MM.1S (cell line): ENCODE data around the gene RARA.

Source experiments
- DNase-seq: peaks from one replicate; pipeline ENCODE4 v3.0.0-alpha.2; 2015
- H2AFZ ChIP-seq: fragments of 300-600 bp; sonication (generic); 2 replicates; pipeline ENCODE4 v1.6.0; 2016; ENCODE audit warnings: antibody characterized with exemption, low read length
- H3F3A ChIP-seq: fragments of 300-600 bp; sonication (generic); 2 replicates; pipeline ENCODE4 v1.6.1; 2016; ENCODE audit warnings: mild to moderate bottlenecking, antibody characterized with exemption, low read length, moderate library complexity, mixed read lengths; ENCODE audit not compliant: insufficient read depth
- H3K27ac ChIP-seq: fragments of 300-600 bp; sonication (generic); 2 replicates; pipeline ENCODE4 v1.5.1; 2016; ENCODE audit warnings: mild to moderate bottlenecking, low read length
- H3K27me3 ChIP-seq: fragments of 300-600 bp; sonication (generic); replicated peaks from 2 replicates; pipeline ENCODE4 v1.6.0; 2016; ENCODE audit warnings: low read length; ENCODE audit not compliant: insufficient read depth
- H3K36me3 ChIP-seq: fragments of 300-600 bp; sonication (generic); replicated peaks from 2 replicates; pipeline ENCODE4 v1.6.1; 2016; ENCODE audit warnings: mild to moderate bottlenecking, low read length, mixed read lengths; ENCODE audit not compliant: insufficient read depth
- H3K4me1 ChIP-seq: fragments of 300-600 bp; sonication (generic); 2 replicates; pipeline ENCODE4 v1.6.1; 2016; ENCODE audit warnings: low read length, mixed read lengths
- H3K4me2 ChIP-seq: fragments of 300-600 bp; sonication (generic); 2 replicates; pipeline ENCODE4 v1.6.0; 2016; ENCODE audit warnings: low read depth, low read length
- H3K4me3 ChIP-seq: fragments of 300-600 bp; sonication (generic); 2 replicates; pipeline ENCODE4 v1.5.1; 2016; ENCODE audit warnings: low read length, mixed read lengths
- H3K79me2 ChIP-seq: fragments of 300-600 bp; sonication (generic); 2 replicates; pipeline ENCODE4 v1.6.1; 2016; ENCODE audit warnings: mixed run types, low read length, mixed read lengths
- H3K9ac ChIP-seq: fragments of 300-600 bp; sonication (generic); 2 replicates; pipeline ENCODE4 v1.6.1; 2016; ENCODE audit warnings: low read length, mixed read lengths
- H3K9me2 ChIP-seq: fragments of 300-600 bp; sonication (generic); replicated peaks from 2 replicates; pipeline ENCODE4 v1.6.1; 2016; ENCODE audit warnings: mild to moderate bottlenecking, low read length, mixed read lengths; ENCODE audit not compliant: insufficient read depth
- H3K9me3 ChIP-seq: fragments of 300-600 bp; sonication (generic); replicated peaks from 2 replicates; pipeline ENCODE4 v1.6.1; 2016; ENCODE audit warnings: mild to moderate bottlenecking, low read length, mixed read lengths; ENCODE audit not compliant: insufficient read depth
- H4K20me1 ChIP-seq: fragments of 300-600 bp; sonication (generic); 2 replicates; pipeline ENCODE4 v1.6.1; 2016; ENCODE audit warnings: mild to moderate bottlenecking, low read length, moderate library complexity, mixed read lengths; ENCODE audit not compliant: insufficient read depth
- EZH2 ChIP-seq: fragments of 300-600 bp; sonication (generic); optimal IDR thresholded peaks from 2 replicates; pipeline ENCODE3; 2017; ENCODE audit warnings: low read depth, mild to moderate bottlenecking, antibody characterized with exemption, low read length, mixed read lengths
- EZH2phosphoT487 ChIP-seq: fragments of 300-600 bp; sonication (generic); IDR thresholded peaks from 2 replicates; pipeline ENCODE4 v1.6.1; 2018; ENCODE audit warnings: antibody characterized with exemption, low read length
- TF ChIP-seq, protein P1 (sequence below): fragments of 300-600 bp; sonication (generic); IDR thresholded peaks from 2 replicates; pipeline ENCODE4 v1.5.1; 2016; ENCODE audit warnings: antibody characterized with exemption, low read length, mixed read lengths

Gene RARA

DNA sequence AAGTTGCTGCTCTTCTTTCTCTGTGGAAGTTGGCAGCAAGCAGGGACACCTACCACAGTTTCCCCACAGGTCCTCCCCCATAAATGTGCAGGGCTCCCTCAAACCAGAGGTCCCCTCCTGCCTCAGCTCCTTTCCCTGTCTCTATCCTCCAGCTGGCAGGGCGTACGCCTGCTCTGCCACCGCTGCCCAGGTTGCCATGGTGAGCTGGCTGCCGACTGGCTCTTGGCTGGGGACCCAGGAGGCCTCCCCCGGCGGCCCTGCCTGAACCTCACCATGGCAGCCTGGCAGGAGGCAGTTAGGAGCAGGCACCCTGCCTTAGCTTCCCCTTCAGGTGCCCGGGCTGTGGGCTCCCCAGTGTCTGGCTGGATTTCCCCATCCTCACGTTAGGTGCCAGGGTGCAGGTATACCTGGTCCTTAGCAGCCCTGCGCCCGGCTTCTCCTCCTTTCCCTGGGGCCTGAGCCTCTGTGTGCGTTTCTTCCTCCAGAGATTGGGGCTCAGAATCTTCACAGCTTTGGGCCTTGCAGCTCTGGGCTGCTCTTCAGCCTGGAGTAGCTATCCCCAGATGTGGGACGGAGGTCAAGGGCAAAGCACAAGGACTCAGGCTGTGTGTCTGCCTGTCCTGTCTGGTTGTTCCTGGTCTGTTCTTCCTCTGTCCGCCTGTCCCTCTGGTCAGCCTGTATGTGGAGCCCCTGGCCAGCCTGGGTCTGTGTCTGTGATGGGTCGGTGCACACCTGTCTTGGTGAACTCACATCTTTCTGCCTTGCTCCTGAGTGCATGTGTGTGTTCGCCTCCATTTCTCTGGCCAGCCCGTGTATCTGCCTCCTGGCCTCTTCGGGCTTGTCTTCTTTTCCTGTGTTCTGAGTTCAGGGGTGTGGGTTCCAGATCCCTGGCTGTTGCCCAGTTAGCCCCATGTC lies 39.8 kb downstream of the RARA start:
- Histone ChIP-seq H3K9ac (no peak overlapping the region), H3K36me3 (peaks cover 7% of the 10 kb centered on the region; the same call in 1 of the 2 replicates), H3K4me3 (no peak overlapping the region), H3K4me1 (peaks cover 5% of the 10 kb centered on the region; the same call in 1 of the 2 replicates), H4K20me1 (peaks cover 29% of the 10 kb centered on the region; the same call in 1 of the 2 replicates), H2AFZ (no peak overlapping the region), H3K79me2 (peaks cover 71% of the 10 kb centered on the region), H3K9me2 (no peaks in the 10 kb centered on the region), H3F3A (peaks cover 7% of the 10 kb centered on the region; the same call in 1 of the 2 replicates), H3K9me3 (no peaks in the 10 kb centered on the region), H3K27ac (no peak overlapping the region), H3K27me3 (no peaks in the 10 kb centered on the region), H3K4me2 (no peak overlapping the region)
- no peak for DNase-seq
- TF ChIP-seq EZH2phosphoT487 (no peak), EZH2 (no peak)
- TF ChIP-seq, protein P1, sequence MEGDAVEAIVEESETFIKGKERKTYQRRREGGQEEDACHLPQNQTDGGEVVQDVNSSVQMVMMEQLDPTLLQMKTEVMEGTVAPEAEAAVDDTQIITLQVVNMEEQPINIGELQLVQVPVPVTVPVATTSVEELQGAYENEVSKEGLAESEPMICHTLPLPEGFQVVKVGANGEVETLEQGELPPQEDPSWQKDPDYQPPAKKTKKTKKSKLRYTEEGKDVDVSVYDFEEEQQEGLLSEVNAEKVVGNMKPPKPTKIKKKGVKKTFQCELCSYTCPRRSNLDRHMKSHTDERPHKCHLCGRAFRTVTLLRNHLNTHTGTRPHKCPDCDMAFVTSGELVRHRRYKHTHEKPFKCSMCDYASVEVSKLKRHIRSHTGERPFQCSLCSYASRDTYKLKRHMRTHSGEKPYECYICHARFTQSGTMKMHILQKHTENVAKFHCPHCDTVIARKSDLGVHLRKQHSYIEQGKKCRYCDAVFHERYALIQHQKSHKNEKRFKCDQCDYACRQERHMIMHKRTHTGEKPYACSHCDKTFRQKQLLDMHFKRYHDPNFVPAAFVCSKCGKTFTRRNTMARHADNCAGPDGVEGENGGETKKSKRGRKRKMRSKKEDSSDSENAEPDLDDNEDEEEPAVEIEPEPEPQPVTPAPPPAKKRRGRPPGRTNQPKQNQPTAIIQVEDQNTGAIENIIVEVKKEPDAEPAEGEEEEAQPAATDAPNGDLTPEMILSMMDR = no peak

DNA sequence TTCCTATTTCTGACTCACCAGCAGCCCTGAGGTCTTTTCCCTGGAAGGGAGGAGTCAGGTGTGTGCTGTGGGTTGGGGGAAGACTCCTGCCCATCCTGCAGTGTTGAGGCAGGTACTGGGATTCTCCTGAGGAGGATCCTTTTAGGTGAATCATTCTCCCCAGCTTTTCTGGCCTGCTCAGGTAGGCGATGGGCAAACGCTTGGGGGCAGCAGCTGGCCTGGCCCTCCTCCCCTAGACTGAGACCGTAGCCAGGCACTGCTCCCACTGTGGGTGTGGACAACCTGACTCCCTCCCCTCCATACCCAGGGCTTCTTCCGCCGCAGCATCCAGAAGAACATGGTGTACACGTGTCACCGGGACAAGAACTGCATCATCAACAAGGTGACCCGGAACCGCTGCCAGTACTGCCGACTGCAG lies 40.5 kb downstream of the RARA start:
- no peak for DNase-seq
- H3K9ac ChIP-seq = no peak overlapping the region
- peaks cover 65% of the 10 kb centered on the region for H3K79me2 ChIP-seq
- no peaks in the 10 kb centered on the region for H3K9me3 ChIP-seq
- no peak overlapping the region for H3K4me3 ChIP-seq
- peaks cover 7% of the 10 kb centered on the region; the same call in 1 of the 2 replicates for H3K36me3 ChIP-seq
- H3F3A ChIP-seq = peaks cover 7% of the 10 kb centered on the region; the same call in 1 of the 2 replicates
- H3K27me3 ChIP-seq = no peaks in the 10 kb centered on the region
- H3K27ac ChIP-seq = no peak overlapping the region
- no peak overlapping the region for H2AFZ ChIP-seq
- H3K9me2 ChIP-seq = no peaks in the 10 kb centered on the region
- TF ChIP-seq EZH2phosphoT487 = no peak
- H4K20me1 ChIP-seq = peaks cover 24% of the 10 kb centered on the region; the same call in 1 of the 2 replicates
- peaks cover 5% of the 10 kb centered on the region; the same call in 1 of the 2 replicates for H3K4me1 ChIP-seq
- no peak overlapping the region for H3K4me2 ChIP-seq

DNA sequence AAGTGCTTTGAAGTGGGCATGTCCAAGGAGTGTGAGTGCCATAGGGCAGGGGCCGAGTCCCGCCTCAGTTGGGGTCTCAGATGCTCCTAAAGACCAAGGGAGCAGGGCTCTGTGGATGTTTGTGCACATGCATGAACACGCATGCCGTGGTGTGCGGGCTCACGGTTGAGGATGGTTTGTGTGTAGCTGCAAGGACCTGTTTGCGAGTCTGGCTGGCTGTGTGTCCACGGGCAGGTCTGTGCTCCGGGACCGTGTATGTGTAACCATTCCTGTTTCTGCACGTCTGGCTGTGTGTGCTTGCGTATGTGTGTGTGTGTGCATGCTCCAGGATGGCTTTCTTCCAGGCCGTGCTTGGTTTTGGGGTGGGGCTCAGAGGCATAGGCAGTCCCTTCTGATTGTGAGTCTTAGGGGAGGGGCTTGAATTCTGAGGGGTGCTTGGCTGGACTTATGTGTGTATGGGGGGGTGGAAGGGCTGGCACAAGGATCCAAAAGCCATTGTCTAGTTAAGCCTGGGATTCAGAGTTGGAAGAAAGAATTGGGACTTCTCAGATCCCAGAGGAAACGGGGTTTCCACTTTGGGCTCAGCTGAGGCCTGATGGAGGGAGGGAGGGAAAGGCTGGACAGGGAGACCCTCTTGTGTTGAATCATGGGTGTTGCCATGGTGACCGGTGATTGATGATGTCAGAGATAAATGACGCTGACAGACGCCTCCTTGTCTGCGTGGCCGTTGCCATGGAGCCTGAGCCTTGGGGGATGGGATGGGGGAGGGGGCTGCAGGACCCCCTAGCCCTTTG lies 41.1 kb downstream of the RARA start:
- peaks cover 5% of the 10 kb centered on the region; the same call in 1 of the 2 replicates for H3K4me1 ChIP-seq
- peaks cover 7% of the 10 kb centered on the region; the same call in 1 of the 2 replicates for H3K36me3 ChIP-seq
- H3K9me2 ChIP-seq = no peaks in the 10 kb centered on the region
- no peak overlapping the region for H3K4me2 ChIP-seq
- H3F3A ChIP-seq = peaks cover 7% of the 10 kb centered on the region; the same call in 1 of the 2 replicates
- no peak overlapping the region for H2AFZ ChIP-seq
- no peaks in the 10 kb centered on the region for H3K27me3 ChIP-seq
- peaks cover 19% of the 10 kb centered on the region; the same call in 1 of the 2 replicates for H4K20me1 ChIP-seq
- no peak overlapping the region for H3K9ac ChIP-seq
- no peak overlapping the region for H3K27ac ChIP-seq
- no peaks in the 10 kb centered on the region for H3K9me3 ChIP-seq
- H3K4me3 ChIP-seq = no peak overlapping the region
- H3K79me2 ChIP-seq = peaks cover 59% of the 10 kb centered on the region
- no peak for TF ChIP-seq EZH2phosphoT487
- TF ChIP-seq EZH2 = no peak
- TF ChIP-seq, protein P1 = no peak
- DNase-seq = no peak
